SU-DHL-6 (cell line): Measurements from ENCODE around the gene ADA.
"Not testable (repeated sequence)": the region's sequence is repeated elsewhere in the genome, so short reads cannot be mapped to it uniquely, and the experiment has no call there.

Source experiments
- H2AFZ ChIP-seq: fragments of 200-600 bp; sonication (generic); 2 replicates; pipeline ENCODE4 v1.6.1; 2014; ENCODE audit warnings: low read depth, mild to moderate bottlenecking, moderate library complexity, mixed read lengths, antibody characterized with exemption, low read length; ENCODE audit not compliant: severe bottlenecking
- H3F3A ChIP-seq: fragments of 200-600 bp; shearing (Covaris generic); 2 replicates; pipeline ENCODE4 v1.6.0; 2016; ENCODE audit warnings: antibody characterized with exemption, mild to moderate bottlenecking; ENCODE audit not compliant: insufficient read depth
- H3K27ac ChIP-seq: fragments of 200-600 bp; sonication (generic); 2 replicates; pipeline ENCODE4 v1.5.1; 2016; ENCODE audit warnings: low read depth, mild to moderate bottlenecking, low read length, moderate library complexity, mixed read lengths
- H3K27me3 ChIP-seq: fragments of 200-600 bp; sonication (generic), shearing (Covaris generic); 2 replicates; pipeline ENCODE4 v1.6.0; 2014; ENCODE audit warnings: mild to moderate bottlenecking, low read length
- H3K36me3 ChIP-seq: fragments of 200-600 bp; sonication (generic); 2 replicates; pipeline ENCODE4 v1.6.1; 2014; ENCODE audit warnings: mild to moderate bottlenecking, low read length, mixed read lengths
- H3K4me2 ChIP-seq: fragments of 300-600, 200-600 bp; shearing (Covaris generic), sonication (generic); 2 replicates; pipeline ENCODE4 v1.6.0; 2014; ENCODE audit warnings: low read length, low read depth, mild to moderate bottlenecking; ENCODE audit not compliant: poor library complexity, severe bottlenecking
- H3K4me3 ChIP-seq: fragments of 200-600 bp; sonication (generic); 2 replicates; pipeline ENCODE4 v1.5.1; 2014; ENCODE audit warnings: antibody characterized with exemption, low read length, mild to moderate bottlenecking, mixed read lengths; ENCODE audit not compliant: insufficient read depth, poor library complexity, severe bottlenecking
- H3K79me2 ChIP-seq: fragments of 200-600 bp; sonication (generic); 2 replicates; pipeline ENCODE4 v1.6.1; 2014; ENCODE audit warnings: mild to moderate bottlenecking, low read length, moderate library complexity; ENCODE audit not compliant: insufficient read depth
- H3K9ac ChIP-seq: fragments of 200-600 bp; sonication (generic); 2 replicates; pipeline ENCODE4 v1.7.0; 2014; ENCODE audit warnings: mild to moderate bottlenecking, low read length
- H3K9me2 ChIP-seq: fragments of 200-600 bp; sonication (generic); replicated peaks from 2 replicates; pipeline ENCODE4 v1.6.1; 2014; ENCODE audit warnings: low read length; ENCODE audit not compliant: insufficient read depth
- H3K9me3 ChIP-seq: fragments of 200-600 bp; sonication (generic); 2 replicates; pipeline ENCODE4 v1.6.1; 2014; ENCODE audit warnings: low read length, mixed read lengths; ENCODE audit not compliant: insufficient read depth
- H4K20me1 ChIP-seq: fragments of 200-600 bp; sonication (generic); 2 replicates; pipeline ENCODE4 v1.6.1; 2014; ENCODE audit warnings: low read depth, mild to moderate bottlenecking, antibody characterized with exemption, low read length, moderate library complexity, mixed read lengths
- EZH2phosphoT487 ChIP-seq: fragments of 200-600 bp; sonication (generic), shearing (Covaris generic); conservative IDR thresholded peaks from 2 replicates; pipeline ENCODE4 v1.6.1; 2018; ENCODE audit warnings: mild to moderate bottlenecking, antibody characterized with exemption, low read length, moderate library complexity, mixed read lengths
- TF ChIP-seq, protein P1 (sequence below): fragments of 200-600 bp; sonication (generic); IDR thresholded peaks from one replicate; pipeline ENCODE4 v1.5.1; 2017; ENCODE audit warnings: antibody characterized with exemption, mild to moderate bottlenecking, low read length, moderate library complexity; ENCODE audit not compliant: insufficient read depth, poor library complexity, severe bottlenecking

The ADA gene

DNA sequence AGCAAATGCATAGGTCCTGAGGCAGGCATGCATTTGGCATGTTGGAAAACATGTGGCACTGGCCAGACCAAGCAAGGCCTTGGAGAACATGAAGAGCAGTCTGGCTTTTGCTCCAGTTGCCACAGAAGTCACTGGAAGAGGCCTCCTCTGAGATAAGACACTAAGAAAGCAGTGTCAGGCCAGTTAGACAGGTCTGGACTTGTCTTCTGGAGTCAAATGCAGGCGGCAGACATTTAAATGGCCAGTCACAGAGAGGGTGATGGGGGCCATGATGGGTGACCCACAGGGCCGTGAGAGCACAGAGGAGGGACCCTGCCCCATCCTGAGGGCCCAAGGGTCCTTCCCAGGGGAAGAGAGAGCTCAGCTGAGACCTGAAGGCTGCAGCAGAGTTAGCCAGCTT is 26.7 kb upstream of the ADA start:
- Histone ChIP-seq H3K79me2 (no peaks in the 10 kb centered on the region), H4K20me1 (no peaks in the 10 kb centered on the region), H3F3A (no peaks in the 10 kb centered on the region), H2AFZ (no peak overlapping the region), H3K9ac (no peak overlapping the region), H3K9me2 (no peaks in the 10 kb centered on the region), H3K27me3 (no peaks in the 10 kb centered on the region), H3K27ac (no peak overlapping the region), H3K9me3 (no peaks in the 10 kb centered on the region), H3K4me3 (no peak overlapping the region), H3K36me3 (no peaks in the 10 kb centered on the region), H3K4me2 (no peak overlapping the region)
- TF ChIP-seq, protein P1, sequence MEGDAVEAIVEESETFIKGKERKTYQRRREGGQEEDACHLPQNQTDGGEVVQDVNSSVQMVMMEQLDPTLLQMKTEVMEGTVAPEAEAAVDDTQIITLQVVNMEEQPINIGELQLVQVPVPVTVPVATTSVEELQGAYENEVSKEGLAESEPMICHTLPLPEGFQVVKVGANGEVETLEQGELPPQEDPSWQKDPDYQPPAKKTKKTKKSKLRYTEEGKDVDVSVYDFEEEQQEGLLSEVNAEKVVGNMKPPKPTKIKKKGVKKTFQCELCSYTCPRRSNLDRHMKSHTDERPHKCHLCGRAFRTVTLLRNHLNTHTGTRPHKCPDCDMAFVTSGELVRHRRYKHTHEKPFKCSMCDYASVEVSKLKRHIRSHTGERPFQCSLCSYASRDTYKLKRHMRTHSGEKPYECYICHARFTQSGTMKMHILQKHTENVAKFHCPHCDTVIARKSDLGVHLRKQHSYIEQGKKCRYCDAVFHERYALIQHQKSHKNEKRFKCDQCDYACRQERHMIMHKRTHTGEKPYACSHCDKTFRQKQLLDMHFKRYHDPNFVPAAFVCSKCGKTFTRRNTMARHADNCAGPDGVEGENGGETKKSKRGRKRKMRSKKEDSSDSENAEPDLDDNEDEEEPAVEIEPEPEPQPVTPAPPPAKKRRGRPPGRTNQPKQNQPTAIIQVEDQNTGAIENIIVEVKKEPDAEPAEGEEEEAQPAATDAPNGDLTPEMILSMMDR = no peak
- TF ChIP-seq EZH2phosphoT487 = no peak

DNA sequence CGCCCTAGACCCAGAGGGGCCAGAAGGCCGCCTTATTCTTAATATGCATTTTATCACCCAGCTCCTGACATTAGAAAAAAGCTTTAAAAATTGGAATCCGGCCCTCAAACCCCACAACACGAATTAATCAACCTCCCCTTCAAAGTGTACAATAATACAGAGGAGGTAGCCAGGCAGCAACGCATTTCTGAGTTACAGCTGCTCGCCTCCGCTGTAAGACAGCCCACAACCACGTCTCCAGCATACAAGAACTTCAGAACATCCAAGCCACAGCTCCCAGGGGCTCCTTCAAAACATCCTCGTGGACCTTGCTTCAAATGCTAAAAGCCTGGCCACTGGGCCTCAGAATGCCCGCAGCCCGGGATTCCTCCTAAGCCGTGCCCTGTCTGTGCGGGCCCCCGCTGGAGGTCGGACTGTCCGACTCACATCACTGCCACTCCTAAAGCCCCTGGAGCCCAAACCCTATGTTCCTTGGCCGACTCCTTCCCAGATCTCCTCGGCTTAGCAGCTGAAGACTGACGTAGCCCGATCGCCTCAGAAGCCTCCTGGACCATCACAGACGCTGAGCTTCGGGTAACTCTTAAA is 20.9 kb upstream of the ADA start:
- not testable (repeated sequence) for H4K20me1 ChIP-seq, H3K9ac ChIP-seq, H2AFZ ChIP-seq, H3K9me2 ChIP-seq, H3K36me3 ChIP-seq, H3K9me3 ChIP-seq, H3K27ac ChIP-seq, H3F3A ChIP-seq, H3K27me3 ChIP-seq, H3K4me2 ChIP-seq, H3K79me2 ChIP-seq, H3K4me3 ChIP-seq

DNA sequence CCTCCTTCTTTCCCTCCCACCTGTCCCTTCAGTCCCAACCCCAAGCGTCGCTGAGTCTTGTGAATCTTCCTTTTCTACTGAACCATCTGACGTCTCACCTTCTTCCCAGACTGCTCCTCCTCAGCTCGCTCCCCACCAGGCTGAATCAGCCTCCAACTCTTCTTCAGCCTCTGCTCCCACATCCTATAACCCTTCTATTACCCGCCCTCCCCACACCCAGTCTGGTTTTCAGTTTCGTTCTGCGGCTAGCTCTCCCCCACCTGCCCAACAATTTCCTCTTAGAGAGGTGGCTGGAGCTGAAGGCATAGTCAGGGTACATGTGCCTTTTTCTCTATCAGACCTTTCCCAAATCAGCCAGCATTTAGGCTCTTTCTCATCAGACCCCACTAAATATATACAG is 20.0 kb upstream of the ADA start:
- H3K27ac ChIP-seq, H3K9ac ChIP-seq, H3K9me2 ChIP-seq, H3K36me3 ChIP-seq, H3K4me2 ChIP-seq, H3K79me2 ChIP-seq, H4K20me1 ChIP-seq, H3F3A ChIP-seq, H3K4me3 ChIP-seq, H3K27me3 ChIP-seq, H2AFZ ChIP-seq, H3K9me3 ChIP-seq: not testable (repeated sequence)

DNA sequence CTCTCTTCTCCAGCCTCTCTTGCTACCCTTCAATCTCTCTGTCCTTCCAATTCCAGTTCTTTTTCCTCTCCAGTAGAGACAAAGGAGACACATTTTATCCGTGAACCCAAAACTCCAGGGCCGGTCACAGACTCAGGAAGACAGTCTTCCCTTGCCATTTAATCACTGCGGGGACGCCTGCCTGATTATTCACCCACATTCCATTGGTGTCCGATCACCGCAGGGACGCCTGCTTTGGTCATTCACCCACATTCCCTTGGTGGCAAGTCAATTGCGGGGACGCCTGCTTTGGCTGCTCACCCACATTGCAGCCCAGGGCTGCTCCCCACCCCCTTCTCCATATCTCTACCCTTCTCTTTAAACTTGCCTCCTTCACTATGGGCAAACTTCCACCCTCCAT is 19.4 kb upstream of the ADA start:
- not testable (repeated sequence) for H2AFZ ChIP-seq, H4K20me1 ChIP-seq, H3K27ac ChIP-seq, H3K9ac ChIP-seq, H3K27me3 ChIP-seq, H3K36me3 ChIP-seq, H3K79me2 ChIP-seq, H3K4me3 ChIP-seq, H3K9me2 ChIP-seq, H3K4me2 ChIP-seq, H3K9me3 ChIP-seq, H3F3A ChIP-seq

DNA sequence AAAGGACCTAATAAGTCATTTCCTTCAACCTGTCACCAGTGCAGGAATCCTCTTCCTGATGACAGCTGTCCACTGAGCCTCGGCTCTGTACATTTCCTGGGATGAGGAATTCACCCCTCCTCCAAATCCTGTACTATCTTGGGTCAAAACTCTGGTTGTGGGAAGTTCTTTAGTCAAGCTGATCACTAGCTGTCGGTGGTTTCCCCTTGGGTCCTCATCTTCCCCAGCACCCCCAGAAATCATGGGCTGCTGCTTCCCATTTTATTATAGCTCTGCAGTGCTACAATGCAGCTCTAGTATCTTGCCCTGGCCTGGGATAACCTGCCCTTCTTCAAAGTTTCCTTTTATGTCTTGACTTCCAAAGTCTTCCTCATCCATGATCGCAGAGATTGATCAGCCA is 14.6 kb upstream of the ADA start:
- H3K36me3 ChIP-seq = no peaks in the 10 kb centered on the region

More for the DNA sequence above, 14.6 kb upstream of the ADA start:
- Histone ChIP-seq H3K9me2 (no peaks in the 10 kb centered on the region), H3K9me3 (no peaks in the 10 kb centered on the region), H3K79me2 (no peaks in the 10 kb centered on the region), H3K27me3 (no peaks in the 10 kb centered on the region), H3K27ac (no peak overlapping the region), H3F3A (no peaks in the 10 kb centered on the region), H2AFZ (no peak overlapping the region), H4K20me1 (no peaks in the 10 kb centered on the region), H3K9ac (no peak overlapping the region), H3K4me3 (no peak overlapping the region), H3K4me2 (no peak overlapping the region)
- TF ChIP-seq EZH2phosphoT487 = no peak
- TF ChIP-seq, protein P1 = no peak
